Measurements from ENCODE around the gene GPRIN2.
"Not testable (repeated sequence)": the region's sequence is repeated elsewhere in the genome, so short reads cannot be mapped to it uniquely, and the experiment has no call there.

The GPRIN2 gene

GRCh38 chr10:46515793-46516192, 40.7 kb downstream of the GPRIN2 start:
- DNase-seq: no peak

GRCh38 chr10:46515366-46515765, 41.1 kb downstream of the GPRIN2 start:
- no peak for DNase-seq

DNA sequence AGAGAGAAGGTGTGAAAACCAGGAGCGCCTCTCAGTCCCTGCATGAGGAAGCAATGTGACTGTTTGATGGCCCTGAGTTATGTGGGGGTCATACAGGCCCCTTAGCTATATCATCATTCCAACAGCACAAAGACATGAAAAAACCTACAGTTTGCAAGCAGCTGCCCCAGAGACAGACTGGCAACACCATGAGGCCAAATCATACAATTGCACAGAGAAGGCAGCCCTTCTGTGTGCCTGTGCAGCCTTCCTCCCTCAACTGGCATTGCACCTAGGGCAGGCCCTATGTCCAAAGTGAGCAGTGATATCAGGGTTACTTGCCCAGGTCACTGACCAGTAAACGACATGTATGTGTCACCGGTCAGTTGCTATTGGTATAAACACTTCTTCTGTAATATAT, 41.6 kb downstream of the GPRIN2 start:
- DNase-seq: no peak

DNA sequence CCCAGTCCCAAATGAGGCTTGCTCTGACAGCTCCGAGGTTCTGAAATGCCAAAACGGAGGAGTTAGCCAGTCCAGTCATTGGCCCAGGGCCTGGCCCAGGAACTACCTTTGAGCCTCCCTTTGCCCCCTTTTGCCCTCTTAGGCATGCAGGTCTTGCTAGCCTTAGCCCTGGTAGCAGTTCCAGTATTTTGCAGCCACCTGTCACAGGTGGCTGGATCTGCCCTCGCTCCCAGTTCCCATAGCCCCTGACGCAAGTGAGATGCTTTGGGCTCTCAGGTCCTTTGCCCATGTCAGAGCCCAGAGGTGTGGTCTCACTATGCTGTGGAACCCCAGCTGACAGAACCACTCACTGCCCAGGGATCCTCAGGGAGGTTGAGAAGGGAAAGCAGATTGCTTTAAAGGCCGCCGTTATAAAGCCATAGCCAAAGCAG, 42.0 kb downstream of the GPRIN2 start:
- DNase-seq: no peak

DNA sequence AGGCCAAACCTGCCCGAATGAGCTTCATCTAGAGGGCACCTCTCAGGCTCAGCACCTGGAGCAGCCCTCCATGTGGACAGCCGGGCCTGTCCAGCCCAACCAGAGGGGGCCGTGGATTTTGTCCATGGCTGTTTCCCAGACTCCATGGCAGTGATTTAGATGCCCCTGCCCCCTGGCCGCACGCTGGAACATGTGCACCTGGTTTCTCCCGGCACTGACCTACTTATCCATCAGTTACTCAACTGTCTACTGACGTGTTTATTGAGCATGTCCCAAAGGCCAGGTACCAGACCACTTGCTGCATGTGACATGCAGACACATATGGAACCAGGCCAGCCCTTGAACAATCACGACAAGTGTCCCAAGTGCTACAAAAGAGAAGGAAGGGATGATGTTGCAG, 43.1 kb downstream of the GPRIN2 start:
- DNase-seq: not testable (repeated sequence)

- not testable (repeated sequence) for DNase-seq
Measured at GRCh38 chr10:46512725-46513124, 43.7 kb downstream of the GPRIN2 start.

DNA sequence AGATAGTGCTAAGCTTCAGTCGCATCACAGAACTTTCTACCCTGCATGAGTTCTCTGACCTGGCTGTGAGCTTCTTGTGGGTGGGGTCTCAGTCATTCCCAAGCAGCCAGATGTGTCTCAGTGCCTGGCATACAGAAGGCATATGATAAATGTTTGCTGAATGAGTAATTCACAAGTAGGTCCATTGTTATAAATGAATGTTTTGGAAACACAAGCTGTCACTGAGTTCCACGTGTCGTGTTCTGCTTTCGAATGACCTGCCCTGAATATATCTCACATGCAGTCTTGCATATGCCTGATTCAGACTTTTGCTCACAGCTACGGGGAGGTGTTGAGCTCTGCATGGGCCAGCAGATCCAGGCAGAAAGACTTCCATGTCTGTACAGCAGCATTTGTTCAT, 44.5 kb downstream of the GPRIN2 start:
- DNase-seq: not testable (repeated sequence)

Measured in SIG-M5 (cell line).